ENCODE results near the gene MYOM1. TPM values are rescaled to one million over a fixed set of nuclear protein-coding genes. Genes with fewer than 3 reads are reported as not detected.

Gene MYOM1
- polyA plus RNA-seq, 1 experiment = 0.02 TPM

GRCh38 chr18:3192286-3192685 is 27.5 kb downstream of the MYOM1 start:
- Histone ChIP-seq H3K27me3 (ENCODE audit: control insufficient read depth, insufficient read depth, low read length) (peaks cover 9% of the 10 kb centered on the region), H3K27ac (ENCODE audit: low read depth, low read length) (no peak overlapping the region), H3K9me3 (ENCODE audit: control insufficient read depth, insufficient read depth, low read length) (no peaks in the 10 kb centered on the region), H3K4me3 (ENCODE audit: low read depth, low read length) (no peak overlapping the region)
- no peak for TF ChIP-seq CTCF (IDR thresholded peaks at IDR 0.05; ENCODE audit: low read depth, low read length)
- ChIA-PET CTCF (interaction anchor here (1.8 kb wide), 1 partner anchor 261 kb away, joined by 5 read pairs; no protein-coding TSS in a partner anchor), POLR2A (no interaction called here)
- DNase-seq (ENCODE audit: low read depth, low spot score) = no peak

GRCh38 chr18:3190610-3191009 is 29.2 kb downstream of the MYOM1 start:
- no peak for DNase-seq (ENCODE audit: low read depth, low spot score)
- H3K27me3 ChIP-seq (ENCODE audit: control insufficient read depth, insufficient read depth, low read length) = peaks cover 9% of the 10 kb centered on the region
- ChIA-PET POLR2A (interaction anchor here (0.6 kb wide), 1 partner anchor 124 kb away, joined by 4 read pairs; no protein-coding TSS in a partner anchor), CTCF (no interaction called here)
- no peak for TF ChIP-seq CTCF (IDR thresholded peaks at IDR 0.05; ENCODE audit: low read depth, low read length)
- H3K27ac ChIP-seq (ENCODE audit: low read depth, low read length) = no peak overlapping the region
- H3K9me3 ChIP-seq (ENCODE audit: control insufficient read depth, insufficient read depth, low read length) = no peaks in the 10 kb centered on the region
- H3K4me3 ChIP-seq (ENCODE audit: low read depth, low read length) = no peak overlapping the region

GRCh38 chr18:3189884-3190283 is 29.9 kb downstream of the MYOM1 start:
- DNase-seq (ENCODE audit: low read depth, low spot score) = no peak
- ChIA-PET CTCF (no interaction called here), POLR2A (no interaction called here)

GRCh38 chr18:3186678-3187658 is 32.8 kb downstream of the MYOM1 start:
- no peak overlapping the region for H3K4me3 ChIP-seq (ENCODE audit: low read depth, low read length)
- POLR2A ChIA-PET = no interaction called here
- H3K9me3 ChIP-seq (ENCODE audit: control insufficient read depth, insufficient read depth, low read length) = no peaks in the 10 kb centered on the region
- no peak for TF ChIP-seq CTCF (IDR thresholded peaks at IDR 0.05; ENCODE audit: low read depth, low read length)
- CTCF ChIA-PET = interaction anchor here (0.5 to 1.0 kb wide), 3 partner anchors 10 to 249 kb away, joined by 3 to 4 read pairs (median 4); no protein-coding TSS in a partner anchor
- H3K27me3 ChIP-seq (ENCODE audit: control insufficient read depth, insufficient read depth, low read length) = no peaks in the 10 kb centered on the region
- DNase-seq (ENCODE audit: low read depth, low spot score) = no peak
- H3K27ac ChIP-seq (ENCODE audit: low read depth, low read length) = no peak overlapping the region

More at GRCh38 chr18:3189884-3190283, 29.9 kb downstream of the MYOM1 start:
- Histone ChIP-seq H3K9me3 (ENCODE audit: control insufficient read depth, insufficient read depth, low read length) (no peaks in the 10 kb centered on the region), H3K27ac (ENCODE audit: low read depth, low read length) (no peak overlapping the region), H3K4me3 (ENCODE audit: low read depth, low read length) (no peak overlapping the region), H3K27me3 (ENCODE audit: control insufficient read depth, insufficient read depth, low read length) (peaks cover 8% of the 10 kb centered on the region)
- TF ChIP-seq CTCF (IDR thresholded peaks at IDR 0.05; ENCODE audit: low read depth, low read length) = no peak

All from AG04450 (cell line).